Skeletal muscle satellite cell (primary cell): ENCODE measurements around the gene TFF2.

Experiments used
- H3K27me3 ChIP-seq: 2 replicates; pipeline ENCODE4 v1.7.0; 2013; ENCODE audit warnings: low read length; ENCODE audit not compliant: control insufficient read depth, insufficient read depth
- H3K36me3 ChIP-seq: 2 replicates; pipeline ENCODE4 v1.7.0; 2013; ENCODE audit warnings: mild to moderate bottlenecking, control low read depth, low read length; ENCODE audit not compliant: insufficient read depth
- H3K4me1 ChIP-seq: 2 replicates; pipeline ENCODE4 v1.7.0; 2013; ENCODE audit warnings: low read length; ENCODE audit not compliant: control insufficient read depth, insufficient read depth
- H3K4me2 ChIP-seq: 2 replicates; pipeline ENCODE4 v1.7.0; 2013; ENCODE audit warnings: mild to moderate bottlenecking, low read length
- H3K4me3 ChIP-seq: 2 replicates; pipeline ENCODE4 v1.7.0; 2013; ENCODE audit warnings: low read length
- H3K9ac ChIP-seq: 2 replicates; pipeline ENCODE4 v1.7.0; 2013; ENCODE audit warnings: mild to moderate bottlenecking, low read depth, low read length, moderate library complexity
- H3K9me3 ChIP-seq: replicated peaks from 2 replicates; pipeline ENCODE4 v1.7.0; 2013; ENCODE audit warnings: mild to moderate bottlenecking, control low read depth, low read length

Gene TFF2

DNA sequence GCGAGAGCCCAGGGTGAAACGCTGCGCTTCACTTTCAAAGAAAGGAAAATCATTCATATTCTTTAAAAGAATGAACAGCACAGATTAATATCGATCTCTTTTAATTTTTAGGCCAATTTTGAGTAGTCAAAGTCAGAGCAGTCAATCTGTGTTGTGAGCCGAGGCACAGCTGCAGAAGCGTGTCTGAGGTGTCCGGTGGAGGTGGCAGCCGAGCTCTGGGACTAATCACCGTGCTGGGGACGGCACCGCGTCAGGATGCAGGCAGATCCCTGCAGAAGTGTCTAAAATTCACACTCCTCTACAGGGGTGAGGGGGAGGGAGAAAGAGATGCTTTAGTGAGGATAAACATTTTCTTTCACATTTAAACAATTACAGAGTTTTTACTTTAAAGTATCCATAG lies 11.4 kb upstream of the TFF2 start:
- Histone ChIP-seq H3K9me3 (no peaks in the 10 kb centered on the region), H3K4me1 (no peaks in the 10 kb centered on the region), H3K9ac (no peak overlapping the region), H3K27me3 (peaks cover 2% of the 10 kb centered on the region), H3K36me3 (no peaks in the 10 kb centered on the region), H3K4me3 (no peak overlapping the region), H3K4me2 (no peak overlapping the region)

DNA sequence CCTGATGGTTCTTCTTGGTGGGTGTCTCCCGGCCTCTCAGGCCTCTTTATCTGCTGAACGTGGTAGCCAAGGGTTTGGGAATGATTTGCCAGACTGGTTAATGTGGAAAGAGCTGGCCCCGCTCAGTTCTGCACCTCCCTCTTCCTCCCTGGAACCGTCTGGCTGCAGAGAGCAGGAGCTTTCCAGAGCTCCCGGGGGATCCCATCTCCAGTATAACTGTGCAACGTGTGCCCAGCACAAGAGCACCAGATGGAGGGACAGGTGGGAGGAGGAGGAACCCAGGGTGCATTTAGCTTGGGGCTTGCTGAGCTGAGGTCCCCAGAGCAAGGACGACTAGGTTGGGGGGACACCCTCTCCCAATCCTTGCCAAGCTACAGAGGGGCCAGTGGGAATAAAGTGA lies 10.5 kb upstream of the TFF2 start:
- Histone ChIP-seq H3K9ac (no peak overlapping the region), H3K4me3 (no peak overlapping the region), H3K4me1 (no peaks in the 10 kb centered on the region), H3K27me3 (peaks cover 2% of the 10 kb centered on the region), H3K36me3 (no peaks in the 10 kb centered on the region), H3K9me3 (no peaks in the 10 kb centered on the region), H3K4me2 (no peak overlapping the region)

DNA sequence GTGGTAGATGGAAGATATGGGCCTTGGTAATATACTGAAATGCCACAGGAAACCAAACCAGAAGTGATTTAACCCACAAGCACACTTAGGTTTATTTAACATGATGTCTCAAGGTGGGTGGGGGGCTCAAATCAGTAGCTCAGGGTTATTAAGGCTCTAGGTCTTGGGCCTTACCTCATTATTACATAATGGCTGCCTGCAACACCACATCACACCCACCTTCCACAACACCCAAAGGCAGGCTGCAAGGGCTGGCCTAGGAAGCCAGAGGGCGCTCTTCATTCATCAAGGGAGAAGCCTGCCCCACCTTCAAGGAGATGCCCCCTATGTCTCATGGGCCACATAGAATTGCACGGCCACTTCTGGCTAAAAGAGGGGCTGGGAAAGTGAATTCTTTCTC lies 9.5 kb upstream of the TFF2 start:
- H3K9me3 ChIP-seq: no peaks in the 10 kb centered on the region
- H3K9ac ChIP-seq: no peak overlapping the region
- peaks cover 2% of the 10 kb centered on the region for H3K27me3 ChIP-seq
- H3K36me3 ChIP-seq: no peaks in the 10 kb centered on the region
- H3K4me2 ChIP-seq: no peak overlapping the region
- no peaks in the 10 kb centered on the region for H3K4me1 ChIP-seq
- no peak overlapping the region for H3K4me3 ChIP-seq

DNA sequence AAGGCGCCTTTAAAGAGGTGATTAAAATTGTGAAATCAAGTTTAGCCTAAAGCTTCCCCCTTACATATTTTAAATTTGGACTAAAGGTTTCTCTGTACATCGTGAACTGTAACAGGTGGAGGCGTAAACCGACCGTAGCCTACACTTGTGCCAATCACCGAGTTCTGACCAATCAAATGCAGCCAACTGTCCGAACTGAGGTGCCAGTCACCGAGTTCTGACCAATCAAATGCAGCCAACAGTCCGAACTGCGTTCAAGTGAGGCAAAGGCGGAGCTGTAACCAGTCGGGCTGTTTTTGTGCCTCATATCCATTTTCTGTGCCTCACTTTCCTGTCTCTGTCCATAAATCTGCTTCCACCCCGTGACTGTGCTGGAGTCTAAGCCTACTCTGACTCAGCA lies 8.1 kb upstream of the TFF2 start:
- no peak overlapping the region for H3K9ac ChIP-seq
- no peak overlapping the region for H3K4me3 ChIP-seq
- H3K27me3 ChIP-seq: peaks cover 2% of the 10 kb centered on the region
- no peaks in the 10 kb centered on the region for H3K9me3 ChIP-seq
- H3K36me3 ChIP-seq: no peaks in the 10 kb centered on the region
- H3K4me2 ChIP-seq: no peak overlapping the region
- no peaks in the 10 kb centered on the region for H3K4me1 ChIP-seq

DNA sequence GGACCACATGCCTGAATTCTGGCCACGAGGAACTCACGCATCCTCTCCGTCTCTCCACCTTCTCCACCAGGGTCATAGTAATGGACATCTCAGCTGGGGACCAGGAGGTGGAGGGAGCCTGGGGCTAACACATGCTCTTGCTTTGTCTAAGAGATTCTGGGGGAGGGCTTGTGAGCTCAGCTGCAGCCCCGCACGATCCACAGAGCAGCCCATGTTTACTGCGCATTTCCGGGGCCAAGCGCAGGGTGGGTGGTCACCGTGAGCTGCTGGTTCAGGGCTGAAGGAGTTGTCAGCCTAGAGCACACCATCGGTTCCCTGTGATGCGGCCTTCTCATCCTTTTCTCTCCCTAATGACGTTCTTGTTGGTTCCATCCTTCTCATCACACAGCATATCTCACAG lies 7.5 kb upstream of the TFF2 start:
- no peaks in the 10 kb centered on the region for H3K36me3 ChIP-seq
- no peak overlapping the region for H3K4me2 ChIP-seq
- no peaks in the 10 kb centered on the region for H3K9me3 ChIP-seq
- peaks cover 2% of the 10 kb centered on the region for H3K27me3 ChIP-seq
- H3K9ac ChIP-seq: no peak overlapping the region
- no peak overlapping the region for H3K4me3 ChIP-seq
- no peaks in the 10 kb centered on the region for H3K4me1 ChIP-seq

DNA sequence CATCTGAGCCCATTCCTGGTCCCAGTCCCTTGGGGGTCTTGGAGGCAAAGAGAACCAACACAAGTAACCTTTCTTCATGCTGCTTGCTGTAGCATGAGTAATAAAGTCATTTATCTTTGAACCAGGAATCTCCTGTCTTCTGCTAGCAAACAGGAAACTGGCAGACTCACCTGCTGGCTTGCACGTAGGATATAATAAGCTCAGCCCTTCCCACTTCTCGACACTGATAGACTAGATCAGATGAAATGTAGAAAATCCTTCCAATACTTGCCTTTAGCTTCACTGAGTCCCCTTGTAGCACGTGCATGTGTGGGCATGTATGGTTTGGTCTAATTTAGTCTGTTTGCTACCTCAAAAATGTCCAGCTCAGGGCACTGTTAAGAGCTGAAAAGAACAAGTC lies 6.5 kb upstream of the TFF2 start:
- Histone ChIP-seq H3K9ac (no peak overlapping the region), H3K9me3 (no peaks in the 10 kb centered on the region), H3K4me1 (no peaks in the 10 kb centered on the region), H3K36me3 (no peaks in the 10 kb centered on the region), H3K27me3 (peaks cover 2% of the 10 kb centered on the region), H3K4me3 (no peak overlapping the region), H3K4me2 (no peak overlapping the region)

DNA sequence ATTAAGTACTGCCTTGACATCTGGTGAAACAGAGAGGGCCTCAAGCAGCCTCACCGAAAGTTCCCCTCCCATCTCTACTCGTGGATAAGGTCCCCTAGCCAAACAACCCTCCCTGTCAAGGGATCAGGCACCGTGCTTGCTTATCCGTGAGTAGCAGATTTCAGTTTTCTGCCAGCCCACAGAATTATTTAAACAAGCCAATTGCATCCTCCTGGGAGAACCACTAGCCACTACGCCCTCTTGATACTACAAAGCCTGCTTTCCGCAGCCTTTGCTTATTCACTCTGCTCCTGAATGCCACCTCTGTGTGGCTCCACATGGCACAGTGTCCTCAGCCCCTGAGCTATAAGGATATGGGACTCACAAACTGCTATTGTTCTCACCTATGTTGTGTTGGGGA lies 5.9 kb upstream of the TFF2 start:
- Histone ChIP-seq H3K9me3 (no peaks in the 10 kb centered on the region), H3K9ac (no peak overlapping the region), H3K4me3 (no peak overlapping the region), H3K4me1 (no peaks in the 10 kb centered on the region), H3K36me3 (no peaks in the 10 kb centered on the region), H3K27me3 (no peaks in the 10 kb centered on the region), H3K4me2 (no peak overlapping the region)

DNA sequence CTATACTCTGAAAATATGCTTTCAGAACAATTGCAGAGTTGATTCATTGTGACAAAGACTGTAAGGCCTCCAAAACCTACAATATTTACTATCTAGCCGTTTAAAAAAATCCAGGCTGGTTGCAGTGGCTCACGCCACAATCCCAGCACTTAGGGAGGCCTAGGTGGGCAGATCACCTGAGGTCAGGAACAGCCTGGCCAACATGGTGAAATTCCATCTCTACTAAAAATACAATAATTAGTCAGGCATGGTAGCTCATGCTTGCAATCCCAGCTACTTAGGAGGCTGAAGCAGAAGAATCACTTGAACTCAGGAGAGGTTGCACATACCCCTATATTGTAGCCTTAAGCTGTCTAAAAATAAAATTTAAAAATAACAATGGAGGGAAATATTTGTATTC lies 5.3 kb upstream of the TFF2 start:
- H3K4me3 ChIP-seq: no peak overlapping the region
- H3K9me3 ChIP-seq: no peaks in the 10 kb centered on the region
- no peaks in the 10 kb centered on the region for H3K36me3 ChIP-seq
- no peak overlapping the region for H3K9ac ChIP-seq
- H3K4me2 ChIP-seq: no peak overlapping the region
- no peaks in the 10 kb centered on the region for H3K4me1 ChIP-seq
- H3K27me3 ChIP-seq: no peaks in the 10 kb centered on the region

DNA sequence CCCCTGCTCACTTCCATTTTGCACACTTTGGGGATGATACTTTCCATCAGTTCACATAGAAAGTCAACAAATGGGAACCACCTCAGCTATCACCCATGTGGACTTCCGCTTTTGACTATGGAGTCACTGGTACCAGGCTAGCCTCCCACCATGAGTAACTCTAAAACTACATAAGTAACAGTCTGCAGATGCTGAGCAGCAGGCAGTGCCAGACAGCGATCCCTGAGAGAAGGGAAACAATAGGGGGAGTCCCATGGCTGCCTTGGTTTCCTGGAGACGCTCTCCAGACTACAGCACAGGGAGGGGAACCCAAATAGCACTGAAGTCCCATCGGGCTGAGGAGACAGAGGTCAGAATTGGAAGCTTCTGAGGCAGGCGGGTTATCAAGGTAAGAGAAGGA lies 2.8 kb upstream of the TFF2 start:
- no peak overlapping the region for H3K4me2 ChIP-seq
- H3K4me3 ChIP-seq: no peak overlapping the region
- no peaks in the 10 kb centered on the region for H3K36me3 ChIP-seq
- no peaks in the 10 kb centered on the region for H3K9me3 ChIP-seq
- no peaks in the 10 kb centered on the region for H3K27me3 ChIP-seq
- no peak overlapping the region for H3K9ac ChIP-seq
- H3K4me1 ChIP-seq: no peaks in the 10 kb centered on the region

DNA sequence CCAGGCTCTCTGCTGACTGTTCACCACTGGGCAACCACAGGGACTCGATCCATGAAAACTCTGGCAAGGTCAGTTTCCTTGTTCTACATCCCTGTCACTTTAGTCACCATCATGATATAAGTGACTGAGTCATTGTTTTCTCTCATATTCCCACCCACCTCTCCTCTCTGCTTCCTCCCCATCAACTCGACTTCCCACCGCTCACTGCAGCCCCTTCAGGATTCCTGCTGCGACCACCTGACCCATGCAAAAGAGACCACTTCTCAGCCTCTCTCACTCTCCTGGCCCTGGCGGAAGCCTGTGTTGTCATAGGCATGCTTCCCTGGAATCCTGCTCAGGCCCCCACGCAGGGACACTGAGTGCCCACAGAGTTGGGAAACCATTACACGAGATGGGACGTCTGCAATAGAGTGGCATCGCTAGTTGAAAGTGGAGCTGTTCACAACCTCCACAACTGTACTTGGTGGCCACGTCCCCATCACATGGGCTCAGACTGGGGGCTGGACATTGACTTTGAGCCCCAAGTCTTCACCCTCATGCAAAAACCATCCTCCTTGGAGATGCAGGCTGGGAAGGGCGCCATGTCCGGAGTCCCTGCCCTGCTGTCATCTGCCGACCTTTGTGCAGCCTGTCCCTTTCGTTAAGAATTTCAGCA lies 1.8 kb upstream of the TFF2 start:
- Histone ChIP-seq H3K36me3 (no peaks in the 10 kb centered on the region), H3K4me1 (no peaks in the 10 kb centered on the region), H3K9me3 (no peaks in the 10 kb centered on the region), H3K4me3 (no peak overlapping the region), H3K4me2 (no peak overlapping the region), H3K27me3 (no peaks in the 10 kb centered on the region), H3K9ac (no peak overlapping the region)

DNA sequence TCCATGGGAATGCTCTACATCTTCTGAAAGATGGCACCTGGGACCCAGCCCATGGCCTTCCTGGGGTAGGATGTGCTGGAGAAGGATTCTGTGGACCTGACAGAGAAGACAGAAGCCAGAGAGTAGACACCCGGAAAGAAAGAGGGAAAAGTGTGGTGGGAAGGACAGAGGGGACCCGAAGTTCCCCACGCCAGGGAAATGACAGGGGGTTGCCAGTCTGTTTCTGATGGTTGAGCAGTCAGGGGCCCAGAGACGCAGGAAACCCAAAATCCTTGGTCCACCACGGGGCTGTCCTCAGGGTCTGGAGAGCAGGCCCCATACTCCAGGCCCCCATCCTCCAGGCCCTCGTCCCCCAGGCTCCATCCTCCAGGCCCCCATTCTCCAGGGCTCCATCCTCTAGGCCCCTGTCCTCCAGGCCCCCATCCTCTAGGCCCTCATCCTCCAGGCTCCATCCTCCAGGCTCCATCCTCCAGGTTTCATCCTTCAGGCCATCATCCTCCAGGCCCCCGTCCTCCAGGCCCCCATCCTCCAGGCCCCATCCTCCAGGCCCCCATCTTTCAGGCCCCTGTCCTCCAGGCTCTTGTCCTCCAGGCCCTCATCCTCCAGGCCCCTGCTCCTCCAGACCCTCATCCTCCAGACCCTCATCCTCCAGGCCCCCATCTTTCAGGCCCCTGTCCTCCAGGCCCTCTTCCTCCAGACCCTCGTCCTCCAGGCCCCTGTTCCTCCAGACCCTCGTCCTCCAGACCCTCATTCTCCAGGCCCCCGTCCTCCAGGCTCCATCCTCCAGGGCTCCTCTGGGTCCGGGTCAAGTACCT lies 1.0 kb upstream of the TFF2 start:
- H3K36me3 ChIP-seq: no peaks in the 10 kb centered on the region
- no peak overlapping the region for H3K9ac ChIP-seq
- no peak overlapping the region for H3K4me2 ChIP-seq
- H3K4me1 ChIP-seq: no peaks in the 10 kb centered on the region
- no peak overlapping the region for H3K4me3 ChIP-seq
- no peaks in the 10 kb centered on the region for H3K27me3 ChIP-seq
- H3K9me3 ChIP-seq: no peaks in the 10 kb centered on the region

DNA sequence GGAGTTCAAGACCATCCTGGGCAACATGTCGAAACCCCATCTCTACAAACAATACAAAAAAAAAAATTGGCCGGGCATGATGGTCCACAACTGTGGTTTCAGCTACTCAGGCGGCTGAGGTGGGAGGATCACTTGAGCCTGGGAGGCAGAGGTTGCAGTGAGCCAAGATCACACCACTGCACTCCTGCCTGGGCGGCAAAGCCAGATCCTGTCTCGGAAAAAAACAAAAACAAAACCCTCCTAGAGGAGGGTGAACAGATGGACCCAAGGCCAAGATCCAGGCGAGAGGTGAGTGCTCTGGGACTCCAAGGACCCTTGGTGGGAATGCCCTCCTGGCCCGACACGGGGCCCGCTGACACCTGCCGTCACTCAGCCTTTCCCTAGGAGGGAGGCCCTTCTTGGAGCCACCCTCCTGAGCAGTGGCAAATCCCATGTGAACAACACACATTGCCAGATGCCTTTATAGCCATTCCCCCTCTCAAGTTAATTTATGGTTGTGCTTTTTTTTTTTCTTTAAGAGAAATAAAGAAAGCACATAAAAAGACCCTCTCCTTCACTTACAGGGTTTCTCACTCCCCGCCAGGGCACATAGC lies 380 bp downstream of the TFF2 start:
- H3K27me3 ChIP-seq: no peaks in the 10 kb centered on the region
- H3K4me2 ChIP-seq: no peak overlapping the region
- H3K4me1 ChIP-seq: no peaks in the 10 kb centered on the region
- no peaks in the 10 kb centered on the region for H3K9me3 ChIP-seq
- no peaks in the 10 kb centered on the region for H3K36me3 ChIP-seq
- no peak overlapping the region for H3K4me3 ChIP-seq
- no peak overlapping the region for H3K9ac ChIP-seq
